Nephron progenitor cell (in vitro differentiated cells): ENCODE measurements around the gene IMPDH1.

Experiments used
- DNase-seq: peaks from one replicate; pipeline ENCODE4 v3.0.0; 2021
- H3K27ac Mint-ChIP-seq: 2 replicates; pipeline ENCODE4 v1.8.0; 2021; ENCODE audit warnings: mild to moderate bottlenecking, moderate library complexity, mixed read lengths
- H3K27me3 Mint-ChIP-seq: 2 replicates; pipeline ENCODE4 v1.8.0; 2021; ENCODE audit warnings: mild to moderate bottlenecking, low read depth, mixed read lengths; ENCODE audit not compliant: poor library complexity
- H3K36me3 Mint-ChIP-seq: 2 replicates; pipeline ENCODE4 v1.8.0; 2021; ENCODE audit warnings: low read depth, mixed read lengths
- H3K4me1 Mint-ChIP-seq: 2 replicates; pipeline ENCODE4 v1.8.0; 2021; ENCODE audit warnings: mixed read lengths
- H3K4me3 Mint-ChIP-seq: 2 replicates; pipeline ENCODE4 v1.8.0; 2021; ENCODE audit warnings: mild to moderate bottlenecking, moderate library complexity, mixed read lengths
- H3K9me3 Mint-ChIP-seq: 2 replicates; pipeline ENCODE4 v1.8.0; 2021; ENCODE audit warnings: mild to moderate bottlenecking, moderate library complexity, mixed read lengths
- CTCF ChIP-seq: fragments of 200-600 bp; sonication (generic); IDR thresholded peaks from 2 replicates; pipeline ENCODE4 v1.5.0; 2021; ENCODE audit warnings: antibody characterized with exemption

The IMPDH1 gene

GRCh38 chr7:128454808-128455542, 45.2 kb upstream of the IMPDH1 start:
- TF ChIP-seq CTCF = no peak
- H3K36me3 Mint-ChIP-seq = peaks cover 27% of the 10 kb centered on the region
- no peak for DNase-seq

GRCh38 chr7:128453836-128454804, 44.3 kb upstream of the IMPDH1 start:
- Mint-ChIP-seq H3K4me1 (peaks cover 59% of the 10 kb centered on the region), H3K27me3 (no peaks in the 10 kb centered on the region), H3K9me3 (no peaks in the 10 kb centered on the region), H3K36me3 (peaks cover 19% of the 10 kb centered on the region), H3K27ac (peak overlapping the region; percentile 93), H3K4me3 (peak overlapping the region; percentile 98)
- peak; percentile 75 for DNase-seq
- no peak for TF ChIP-seq CTCF

More at GRCh38 chr7:128454808-128455542, 45.2 kb upstream of the IMPDH1 start:
- H3K4me3 Mint-ChIP-seq = peak overlapping the region; percentile 98
- no peaks in the 10 kb centered on the region for H3K27me3 Mint-ChIP-seq
- H3K27ac Mint-ChIP-seq = peak overlapping the region; percentile 93
- H3K4me1 Mint-ChIP-seq = peaks cover 68% of the 10 kb centered on the region
- no peaks in the 10 kb centered on the region for H3K9me3 Mint-ChIP-seq

GRCh38 chr7:128452552-128452951, 42.8 kb upstream of the IMPDH1 start:
- no peak overlapping the region for H3K4me3 Mint-ChIP-seq
- H3K27ac Mint-ChIP-seq = no peak overlapping the region
- H3K9me3 Mint-ChIP-seq = no peaks in the 10 kb centered on the region
- H3K4me1 Mint-ChIP-seq = peaks cover 44% of the 10 kb centered on the region
- no peak for DNase-seq
- TF ChIP-seq CTCF = no peak
- H3K36me3 Mint-ChIP-seq = peaks cover 5% of the 10 kb centered on the region
- H3K27me3 Mint-ChIP-seq = no peaks in the 10 kb centered on the region

GRCh38 chr7:128450913-128451312, 41.1 kb upstream of the IMPDH1 start:
- Mint-ChIP-seq H3K27me3 (no peaks in the 10 kb centered on the region), H3K4me3 (no peak overlapping the region), H3K36me3 (no peaks in the 10 kb centered on the region), H3K27ac (no peak overlapping the region), H3K9me3 (no peaks in the 10 kb centered on the region), H3K4me1 (peaks cover 32% of the 10 kb centered on the region)
- no peak for TF ChIP-seq CTCF
- no peak for DNase-seq

GRCh38 chr7:128450409-128450808, 40.6 kb upstream of the IMPDH1 start:
- Mint-ChIP-seq H3K36me3 (no peaks in the 10 kb centered on the region), H3K27ac (no peak overlapping the region), H3K27me3 (no peaks in the 10 kb centered on the region), H3K4me3 (no peak overlapping the region), H3K4me1 (peaks cover 31% of the 10 kb centered on the region), H3K9me3 (no peaks in the 10 kb centered on the region)
- TF ChIP-seq CTCF = no peak
- DNase-seq = no peak
